ENCODE measurements around the gene RASL10A. TPM values are rescaled to one million over a fixed set of nuclear protein-coding genes. Genes with fewer than 3 reads are reported as not detected.

Gene RASL10A
- total and polyA plus RNA-seq, 4 donors, result 0.49 to 3.5 (median 3.0) TPM; not detected in 1

DNA sequence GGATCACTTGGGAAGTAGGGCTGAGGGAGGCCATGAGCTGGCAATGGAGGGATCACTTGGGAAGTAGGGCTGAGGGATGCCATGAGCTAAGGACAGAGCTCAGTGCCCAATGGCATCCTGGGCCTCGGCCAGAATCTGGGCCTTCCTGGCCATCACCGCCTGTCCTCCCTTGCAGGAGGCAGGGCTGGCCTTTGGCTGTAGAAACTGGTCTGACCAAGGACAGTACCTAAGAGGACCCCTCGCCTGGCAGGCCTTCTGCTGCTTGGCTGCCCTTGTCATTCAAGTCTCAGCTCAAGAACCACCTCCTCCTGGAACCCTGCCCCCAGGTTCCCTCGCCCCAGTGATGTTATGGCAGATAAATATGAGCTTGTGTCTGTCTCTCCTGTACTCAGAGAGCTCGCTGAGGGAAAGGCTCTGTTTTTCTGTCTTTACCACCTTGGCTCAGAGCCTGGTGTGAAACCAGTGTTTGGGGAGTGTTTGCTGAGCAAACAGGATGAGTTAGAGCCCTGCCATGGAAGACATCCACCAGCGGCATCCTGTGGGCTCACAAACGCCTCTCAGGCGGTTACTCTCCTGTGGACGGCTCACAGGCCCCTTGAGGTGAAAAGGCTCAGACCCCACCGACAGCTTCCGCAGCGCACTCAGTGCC is 19.3 kb upstream of the RASL10A start:
- H3K27ac ChIP-seq (ENCODE audit: low read depth in 1 of 2, low read length in 2 of 2), result no peak overlapping the region
- H3K4me1 ChIP-seq (ENCODE audit: control insufficient read depth in 1 of 2, insufficient read depth in 2 of 2, low read length in 2 of 2), result no peaks in the 10 kb centered on the region
- no peak overlapping the region for H3K4me3 ChIP-seq (ENCODE audit: low read length in 2 of 2)
- peaks cover 0 to 3% of the 10 kb centered on the region in 2 donors for H3K36me3 ChIP-seq (ENCODE audit: control insufficient read depth in 1 of 2, insufficient read depth in 2 of 2, low read length in 1 of 2)
- DNase-seq, result no peak
- intact Hi-C loops (cut with DNase I), result no loop called here
- H3K27me3 ChIP-seq (ENCODE audit: control insufficient read depth in 1 of 2, insufficient read depth in 2 of 2, low read length in 1 of 2), result no peaks in the 10 kb centered on the region
- WGBS, 2 donors, result 92 to 93% methylated on average over 12 of the region's 12 CpGs
- no peaks in the 10 kb centered on the region for H3K9me3 ChIP-seq (ENCODE audit: control insufficient read depth, low read length)
- ATAC-seq (ENCODE audit: low FRiP score), result no peak

DNA sequence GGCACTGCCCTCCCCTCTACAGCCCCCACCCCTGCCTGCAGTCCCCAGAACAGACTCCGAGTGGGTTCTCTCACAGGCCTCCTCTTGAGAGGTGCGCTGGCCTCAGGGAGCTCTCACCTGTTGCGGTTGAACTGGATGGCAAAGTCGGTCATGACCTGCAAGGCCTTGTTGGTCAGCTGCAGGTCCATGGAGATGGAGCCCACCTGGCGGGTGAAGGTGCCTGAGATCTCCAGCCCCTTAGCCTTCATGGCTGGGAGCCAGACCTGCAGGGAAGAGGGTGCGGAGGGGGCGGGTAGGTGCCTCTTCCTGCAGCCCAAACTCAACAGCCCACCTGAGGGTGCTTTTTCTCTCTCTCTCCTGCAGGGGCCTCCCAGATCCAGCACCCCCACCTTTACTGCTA is 18.7 kb upstream of the RASL10A start:
- H3K36me3 ChIP-seq (ENCODE audit: control insufficient read depth in 1 of 2, insufficient read depth in 2 of 2, low read length in 1 of 2), result peaks cover 0 to 3% of the 10 kb centered on the region in 2 donors
- H3K27me3 ChIP-seq (ENCODE audit: control insufficient read depth in 1 of 2, insufficient read depth in 2 of 2, low read length in 1 of 2), result no peaks in the 10 kb centered on the region
- no peak overlapping the region for H3K4me3 ChIP-seq (ENCODE audit: low read length in 2 of 2)
- H3K9me3 ChIP-seq (ENCODE audit: control insufficient read depth, low read length), result no peaks in the 10 kb centered on the region
- intact Hi-C loops (cut with DNase I), result no loop called here
- ATAC-seq (ENCODE audit: low FRiP score) (no peak), DNase-seq (no peak)
- no peaks in the 10 kb centered on the region for H3K4me1 ChIP-seq (ENCODE audit: control insufficient read depth in 1 of 2, insufficient read depth in 2 of 2, low read length in 2 of 2)
- H3K27ac ChIP-seq (ENCODE audit: low read depth in 1 of 2, low read length in 2 of 2), result no peak overlapping the region
- 96 to 98% methylated on average over 7 of the region's 7 CpGs for WGBS, 2 donors

DNA sequence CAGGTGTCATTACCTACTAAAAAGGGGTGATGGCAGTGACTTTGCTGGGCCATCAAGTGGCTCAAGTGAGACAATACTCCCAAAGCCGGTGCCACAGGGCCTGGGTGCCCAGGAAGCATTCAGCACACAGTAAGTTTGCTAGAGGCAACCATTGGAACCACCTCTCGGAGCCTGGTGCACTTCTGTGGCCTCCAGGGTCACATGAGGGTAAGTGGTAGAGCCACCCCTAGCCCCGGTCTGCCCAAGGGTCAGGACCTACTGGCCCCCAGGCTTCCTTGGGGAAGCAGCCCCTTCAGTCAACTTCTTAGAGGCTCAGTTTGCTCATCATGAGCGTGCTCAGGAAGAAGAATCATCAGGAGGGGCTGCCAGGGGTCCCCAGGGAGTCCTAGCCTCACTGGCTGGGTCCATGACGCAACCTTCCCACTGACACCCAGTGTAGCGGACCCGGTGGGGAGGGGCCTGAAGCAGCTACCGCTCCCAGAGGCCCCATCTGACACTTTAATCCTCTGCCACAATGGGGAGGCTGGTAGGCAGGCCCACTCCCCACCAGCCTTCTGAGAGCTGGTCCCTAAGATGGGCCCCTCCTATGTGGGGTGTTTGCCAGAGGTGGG is 17.5 kb upstream of the RASL10A start:
- DNase-seq, result no peak
- WGBS, 2 donors, result 95 to 98% methylated on average over 8 of the region's 8 CpGs
- Histone ChIP-seq H3K27ac (ENCODE audit: low read depth in 1 of 2, low read length in 2 of 2) (no peak overlapping the region), H3K9me3 (ENCODE audit: control insufficient read depth, low read length) (no peaks in the 10 kb centered on the region), H3K36me3 (ENCODE audit: control insufficient read depth in 1 of 2, insufficient read depth in 2 of 2, low read length in 1 of 2) (peaks cover 0 to 3% of the 10 kb centered on the region in 2 donors), H3K27me3 (ENCODE audit: control insufficient read depth in 1 of 2, insufficient read depth in 2 of 2, low read length in 1 of 2) (no peaks in the 10 kb centered on the region), H3K4me3 (ENCODE audit: low read length in 2 of 2) (no peak overlapping the region), H3K4me1 (ENCODE audit: control insufficient read depth in 1 of 2, insufficient read depth in 2 of 2, low read length in 2 of 2) (no peaks in the 10 kb centered on the region)
- intact Hi-C loops (cut with DNase I), result no loop called here
- no peak for ATAC-seq (ENCODE audit: low FRiP score)

GRCh38 chr22:29331658-29332300 is 16.3 kb upstream of the RASL10A start:
- DNase-seq, result no peak
- intact Hi-C loops (cut with DNase I), result no loop called here
- WGBS, 2 donors, result 81 to 83% methylated on average over 14 of the region's 14 CpGs
- no peaks in the 10 kb centered on the region for H3K9me3 ChIP-seq (ENCODE audit: control insufficient read depth, low read length)
- no peaks in the 10 kb centered on the region for H3K27me3 ChIP-seq (ENCODE audit: control insufficient read depth in 1 of 2, insufficient read depth in 2 of 2, low read length in 1 of 2)
- H3K27ac ChIP-seq (ENCODE audit: low read depth in 1 of 2, low read length in 2 of 2), result no peak overlapping the region
- no peak for ATAC-seq (ENCODE audit: low FRiP score)
- no peak overlapping the region for H3K4me3 ChIP-seq (ENCODE audit: low read length in 2 of 2)
- H3K36me3 ChIP-seq (ENCODE audit: control insufficient read depth in 1 of 2, insufficient read depth in 2 of 2, low read length in 1 of 2), result peaks cover 0 to 8% of the 10 kb centered on the region in 2 donors
- no peaks in the 10 kb centered on the region for H3K4me1 ChIP-seq (ENCODE audit: control insufficient read depth in 1 of 2, insufficient read depth in 2 of 2, low read length in 2 of 2)

- no peaks in the 10 kb centered on the region for H3K9me3 ChIP-seq (ENCODE audit: control insufficient read depth, low read length)
- H3K4me1 ChIP-seq (ENCODE audit: control insufficient read depth in 1 of 2, insufficient read depth in 2 of 2, low read length in 2 of 2), result no peaks in the 10 kb centered on the region
- H3K36me3 ChIP-seq (ENCODE audit: control insufficient read depth in 1 of 2, insufficient read depth in 2 of 2, low read length in 1 of 2), result peaks cover 0 to 8% of the 10 kb centered on the region in 2 donors
- WGBS, 2 donors, result 89 to 92% methylated on average over 8 of the region's 8 CpGs
- H3K27ac ChIP-seq (ENCODE audit: low read depth in 1 of 2, low read length in 2 of 2), result no peak overlapping the region
- DNase-seq (no peak), ATAC-seq (ENCODE audit: low FRiP score) (no peak)
- no peaks in the 10 kb centered on the region for H3K27me3 ChIP-seq (ENCODE audit: control insufficient read depth in 1 of 2, insufficient read depth in 2 of 2, low read length in 1 of 2)
- intact Hi-C loops (cut with DNase I), result no loop called here
- no peak overlapping the region for H3K4me3 ChIP-seq (ENCODE audit: low read length in 2 of 2)
These were observed 15.7 kb upstream of the RASL10A start for GRCh38 chr22:29331213-29331612.

GRCh38 chr22:29330753-29331152 is 15.3 kb upstream of the RASL10A start:
- Histone ChIP-seq H3K4me3 (ENCODE audit: low read length in 2 of 2) (no peak overlapping the region), H3K36me3 (ENCODE audit: control insufficient read depth in 1 of 2, insufficient read depth in 2 of 2, low read length in 1 of 2) (peaks cover 0 to 8% of the 10 kb centered on the region in 2 donors), H3K9me3 (ENCODE audit: control insufficient read depth, low read length) (no peaks in the 10 kb centered on the region), H3K27me3 (ENCODE audit: control insufficient read depth in 1 of 2, insufficient read depth in 2 of 2, low read length in 1 of 2) (no peaks in the 10 kb centered on the region), H3K27ac (ENCODE audit: low read depth in 1 of 2, low read length in 2 of 2) (no peak overlapping the region), H3K4me1 (ENCODE audit: control insufficient read depth in 1 of 2, insufficient read depth in 2 of 2, low read length in 2 of 2) (no peaks in the 10 kb centered on the region)
- intact Hi-C loops (cut with DNase I), result no loop called here
- peak; percentile 71 to 79 for DNase-seq
- 58 to 65% methylated on average over 9 of the region's 9 CpGs for WGBS, 2 donors
- no peak for ATAC-seq (ENCODE audit: low FRiP score)

- 86 to 88% methylated on average over 19 of the region's 19 CpGs for WGBS, 2 donors
- ATAC-seq (ENCODE audit: low FRiP score) (no peak), DNase-seq (peak in 1 of 2 donors; percentile 72)
- Histone ChIP-seq H3K27ac (ENCODE audit: low read depth in 1 of 2, low read length in 2 of 2) (no peak overlapping the region), H3K27me3 (ENCODE audit: control insufficient read depth in 1 of 2, insufficient read depth in 2 of 2, low read length in 1 of 2) (no peaks in the 10 kb centered on the region), H3K9me3 (ENCODE audit: control insufficient read depth, low read length) (no peaks in the 10 kb centered on the region), H3K4me3 (ENCODE audit: low read length in 2 of 2) (no peak overlapping the region), H3K4me1 (ENCODE audit: control insufficient read depth in 1 of 2, insufficient read depth in 2 of 2, low read length in 2 of 2) (no peaks in the 10 kb centered on the region), H3K36me3 (ENCODE audit: control insufficient read depth in 1 of 2, insufficient read depth in 2 of 2, low read length in 1 of 2) (peaks cover 0 to 8% of the 10 kb centered on the region in 2 donors)
- intact Hi-C loops (cut with DNase I), result no loop called here
These were observed 14.8 kb upstream of the RASL10A start for GRCh38 chr22:29330291-29330690.

- Histone ChIP-seq H3K36me3 (ENCODE audit: control insufficient read depth in 1 of 2, insufficient read depth in 2 of 2, low read length in 1 of 2) (peaks cover 0 to 8% of the 10 kb centered on the region in 2 donors), H3K4me3 (ENCODE audit: low read length in 2 of 2) (no peak overlapping the region), H3K27ac (ENCODE audit: low read depth in 1 of 2, low read length in 2 of 2) (no peak overlapping the region), H3K4me1 (ENCODE audit: control insufficient read depth in 1 of 2, insufficient read depth in 2 of 2, low read length in 2 of 2) (no peaks in the 10 kb centered on the region), H3K9me3 (ENCODE audit: control insufficient read depth, low read length) (no peaks in the 10 kb centered on the region), H3K27me3 (ENCODE audit: control insufficient read depth in 1 of 2, insufficient read depth in 2 of 2, low read length in 1 of 2) (no peaks in the 10 kb centered on the region)
- intact Hi-C loops (cut with DNase I), result no loop called here
- DNase-seq (no peak), ATAC-seq (ENCODE audit: low FRiP score) (no peak)
- 86 to 92% methylated on average over 11 of the region's 11 CpGs for WGBS, 2 donors
These were observed 14.1 kb upstream of the RASL10A start for GRCh38 chr22:29329581-29329980.
